ENCODE measurements around the gene FSTL4.

The FSTL4 gene

DNA sequence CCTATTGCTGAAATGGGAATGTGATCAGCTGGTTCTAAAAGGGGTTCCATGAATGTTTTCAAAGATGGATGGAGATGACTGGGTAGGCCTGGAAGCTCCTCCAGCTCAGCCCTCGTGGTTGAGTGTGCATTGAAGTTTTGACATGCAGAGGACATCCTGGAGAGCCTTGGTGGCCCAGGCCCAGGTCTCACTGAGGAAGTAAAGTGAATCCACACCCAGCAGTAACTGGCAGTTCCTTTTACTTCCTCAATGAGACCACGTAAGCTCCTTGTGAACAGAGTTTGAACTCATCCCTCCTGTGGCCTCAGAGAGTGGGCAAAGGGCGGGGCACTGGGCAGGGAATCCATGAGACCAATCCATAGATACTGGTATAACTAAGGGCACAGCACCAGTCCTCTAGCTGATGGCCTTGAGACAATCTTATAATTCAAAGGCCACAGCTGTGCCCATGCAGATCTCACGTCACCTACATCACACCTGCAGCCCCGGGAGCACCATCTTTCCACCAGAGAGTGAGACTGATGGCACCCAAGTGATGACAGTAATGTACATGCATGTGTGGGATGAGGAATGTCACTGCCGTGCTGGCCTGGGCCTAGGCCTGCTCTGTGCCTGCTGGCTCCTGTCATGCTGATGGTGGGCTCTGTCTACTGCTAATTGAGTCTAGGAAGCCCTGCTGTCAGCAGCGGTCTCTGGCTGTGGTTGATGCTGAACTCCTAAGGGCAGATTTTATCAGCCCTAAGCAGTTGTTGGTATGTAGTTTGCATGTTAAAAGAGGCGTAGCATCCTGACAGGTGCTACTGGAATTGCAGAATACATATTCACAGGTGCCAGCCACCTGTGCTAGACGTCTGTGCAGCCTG, 257.8 kb downstream of the FSTL4 start:
- no peak for DNase-seq (ENCODE audit: extremely low read depth, low read depth)
- TF ChIP-seq, protein P1, sequence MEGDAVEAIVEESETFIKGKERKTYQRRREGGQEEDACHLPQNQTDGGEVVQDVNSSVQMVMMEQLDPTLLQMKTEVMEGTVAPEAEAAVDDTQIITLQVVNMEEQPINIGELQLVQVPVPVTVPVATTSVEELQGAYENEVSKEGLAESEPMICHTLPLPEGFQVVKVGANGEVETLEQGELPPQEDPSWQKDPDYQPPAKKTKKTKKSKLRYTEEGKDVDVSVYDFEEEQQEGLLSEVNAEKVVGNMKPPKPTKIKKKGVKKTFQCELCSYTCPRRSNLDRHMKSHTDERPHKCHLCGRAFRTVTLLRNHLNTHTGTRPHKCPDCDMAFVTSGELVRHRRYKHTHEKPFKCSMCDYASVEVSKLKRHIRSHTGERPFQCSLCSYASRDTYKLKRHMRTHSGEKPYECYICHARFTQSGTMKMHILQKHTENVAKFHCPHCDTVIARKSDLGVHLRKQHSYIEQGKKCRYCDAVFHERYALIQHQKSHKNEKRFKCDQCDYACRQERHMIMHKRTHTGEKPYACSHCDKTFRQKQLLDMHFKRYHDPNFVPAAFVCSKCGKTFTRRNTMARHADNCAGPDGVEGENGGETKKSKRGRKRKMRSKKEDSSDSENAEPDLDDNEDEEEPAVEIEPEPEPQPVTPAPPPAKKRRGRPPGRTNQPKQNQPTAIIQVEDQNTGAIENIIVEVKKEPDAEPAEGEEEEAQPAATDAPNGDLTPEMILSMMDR (IDR thresholded peaks at IDR 0.05; ENCODE audit: low read depth, low read length) = no peak

DNA sequence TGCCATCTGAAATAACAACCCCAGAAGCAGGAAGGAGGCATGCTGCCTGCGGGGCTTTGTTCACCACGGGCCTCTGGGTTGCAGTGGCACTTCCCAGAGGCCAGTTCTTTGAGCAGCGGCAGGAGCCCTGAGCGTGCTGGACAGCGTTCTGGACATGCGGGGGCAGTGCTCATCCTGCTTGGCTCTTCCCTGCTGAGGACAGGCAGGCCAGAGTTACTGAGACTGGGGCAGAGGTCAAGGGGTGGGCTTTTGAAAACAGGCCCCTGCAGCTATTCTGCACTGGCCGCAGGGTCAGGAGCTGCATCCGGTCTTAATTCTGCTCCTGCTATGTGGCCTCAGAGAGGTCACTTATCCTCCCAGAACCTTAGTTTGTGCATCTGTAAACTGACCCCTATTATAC, 258.6 kb downstream of the FSTL4 start:
- TF ChIP-seq, protein P1 (IDR thresholded peaks at IDR 0.05; ENCODE audit: low read depth, low read length) = no peak

DNA sequence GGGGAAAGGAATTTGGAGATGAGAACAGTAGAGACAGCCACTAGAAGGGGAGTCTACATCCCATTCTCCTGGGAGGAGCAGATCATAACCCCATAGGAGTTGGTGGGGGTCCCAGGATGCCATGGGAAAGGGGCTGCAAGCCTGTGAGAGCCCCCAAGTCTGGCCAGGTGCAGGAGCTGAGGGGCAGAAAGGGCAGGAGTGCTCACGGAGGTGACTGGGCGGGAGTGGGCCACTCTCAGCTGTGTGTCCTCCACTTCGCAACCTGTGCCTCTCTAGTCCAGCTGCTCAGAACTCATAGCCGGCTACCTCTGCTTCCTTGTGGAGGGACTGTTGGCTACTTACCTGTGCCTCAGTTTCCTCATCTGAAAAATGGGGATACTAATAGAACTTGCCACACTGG, 263.9 kb downstream of the FSTL4 start:
- TF ChIP-seq, protein P1 (IDR thresholded peaks at IDR 0.05; ENCODE audit: low read depth, low read length) = no peak
- no peak for DNase-seq (ENCODE audit: extremely low read depth, low read depth)

More for the DNA sequence above, 258.6 kb downstream of the FSTL4 start:
- no peak for DNase-seq (ENCODE audit: extremely low read depth, low read depth)

DNA sequence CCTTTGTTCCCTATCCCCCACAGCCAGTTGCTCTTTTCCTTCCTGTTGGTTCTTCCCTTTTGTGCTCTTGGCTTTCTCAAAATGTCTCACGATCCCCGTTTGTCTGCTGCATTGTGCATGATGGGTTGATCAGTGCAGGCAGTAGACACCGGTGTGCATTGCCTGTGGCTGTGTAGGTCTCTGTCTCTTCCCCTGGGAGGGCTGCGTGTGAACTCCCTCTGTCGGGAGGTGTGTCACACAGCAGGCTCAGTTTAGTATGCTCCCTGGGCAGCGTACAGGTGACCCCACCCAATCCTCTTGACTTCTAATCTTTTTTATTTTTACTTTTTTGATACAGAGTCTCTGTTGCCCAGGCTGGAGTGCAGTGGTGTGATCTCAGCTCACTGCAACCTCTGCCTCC, 265.3 kb downstream of the FSTL4 start:
- TF ChIP-seq, protein P1 (IDR thresholded peaks at IDR 0.05; ENCODE audit: low read depth, low read length) = no peak
- no peak for DNase-seq (ENCODE audit: extremely low read depth, low read depth)

DNA sequence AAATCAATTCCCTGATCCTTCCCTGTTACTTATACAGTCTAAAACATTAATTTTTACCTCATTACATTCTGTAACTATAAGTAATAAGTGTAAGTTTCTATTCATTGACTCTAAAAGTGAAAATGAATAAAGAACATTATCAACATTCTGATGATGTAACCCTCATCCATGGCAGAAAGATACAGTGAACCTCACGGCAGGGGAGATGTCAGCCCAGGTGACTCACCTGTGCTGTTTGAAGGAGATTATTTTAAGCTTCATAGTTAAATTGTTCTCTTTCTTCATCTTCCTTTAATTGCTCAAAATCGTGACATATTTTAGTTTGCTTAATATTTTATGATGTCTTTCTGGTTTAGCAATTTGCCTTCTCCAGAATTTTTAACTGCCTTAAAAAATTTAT, 268.1 kb downstream of the FSTL4 start:
- no peak for DNase-seq (ENCODE audit: extremely low read depth, low read depth)
- TF ChIP-seq, protein P1 (IDR thresholded peaks at IDR 0.05; ENCODE audit: low read depth, low read length) = no peak

DNA sequence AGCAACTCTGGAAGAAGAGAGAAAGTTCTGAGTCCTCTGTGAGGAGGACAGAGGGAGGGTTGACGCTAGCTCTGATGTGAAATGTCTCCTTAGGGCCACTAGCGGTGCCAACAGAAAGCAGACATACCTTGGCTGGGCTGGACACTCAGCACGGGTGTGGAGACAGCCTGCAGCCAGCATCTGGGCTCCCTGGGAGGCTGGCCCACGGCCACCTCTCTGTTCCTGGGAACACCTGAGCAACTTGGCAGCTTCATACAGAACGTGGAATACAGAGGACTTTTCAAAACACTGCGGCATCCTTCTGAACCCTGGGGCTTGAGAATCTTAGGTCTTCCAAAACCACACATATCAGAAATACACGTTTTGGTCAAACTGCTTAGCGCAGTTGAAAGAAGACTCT, 269.1 kb downstream of the FSTL4 start:
- no peak for DNase-seq (ENCODE audit: extremely low read depth, low read depth)
- TF ChIP-seq, protein P1 (IDR thresholded peaks at IDR 0.05; ENCODE audit: low read depth, low read length) = no peak

DNA sequence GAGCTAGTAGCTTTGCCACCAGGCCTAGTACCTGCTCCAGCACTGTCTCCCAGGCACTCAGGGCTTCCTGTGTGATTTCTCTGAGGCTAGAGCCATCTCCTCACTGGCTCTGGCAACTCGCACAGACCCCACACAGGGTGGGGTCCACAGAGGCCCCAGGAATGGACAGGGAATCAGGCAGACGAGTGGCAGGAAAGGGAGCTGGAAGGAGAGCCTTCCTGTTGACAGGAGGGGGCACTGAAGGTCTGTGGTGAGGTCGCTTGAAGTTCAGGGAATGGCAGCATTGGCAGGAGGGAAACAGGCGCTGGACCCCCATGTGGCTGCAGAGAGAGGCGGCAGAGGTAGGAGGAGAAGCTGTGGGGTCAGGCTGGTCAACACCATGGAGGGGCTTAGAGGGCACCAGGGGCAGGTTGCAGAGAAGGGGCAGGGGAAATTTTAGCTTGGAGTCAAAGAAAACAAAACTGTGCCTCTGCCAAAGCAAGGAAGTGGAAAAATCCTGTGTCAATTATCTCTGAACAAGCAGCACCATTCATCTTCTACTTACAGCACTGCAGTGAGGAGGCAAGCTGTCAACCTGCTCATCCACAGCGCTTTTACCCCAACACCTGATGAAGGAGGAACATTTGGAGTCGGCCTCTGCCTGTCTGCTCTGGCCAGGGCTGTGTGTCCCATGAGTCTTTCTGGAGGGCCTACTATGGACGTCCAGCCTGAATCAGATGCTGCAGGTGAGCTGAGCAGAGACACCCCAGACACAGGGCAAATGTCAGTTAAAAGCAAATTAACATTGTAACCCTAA, 270.2 kb downstream of the FSTL4 start:
- no peak for DNase-seq (ENCODE audit: extremely low read depth, low read depth)
- TF ChIP-seq, protein P1 (IDR thresholded peaks at IDR 0.05; ENCODE audit: low read depth, low read length) = no peak
